ENCODE data around the gene MTX1. TPM values are rescaled to one million over a fixed set of nuclear protein-coding genes. Genes with fewer than 3 reads are reported as not detected.
A peak's percentile ranks its signal among the peaks of the same experiment; 100 is the strongest.

Gene MTX1
- total RNA-seq, 3 donors from 2014 or later (not counting 1 experiment from before 2014, with no cell fraction given), result 22.3 to 28.5 (median 27.9) TPM

- Mint-ChIP-seq H3K9me3 (no peaks in the 10 kb centered on the region), H3K36me3 (no peaks in the 10 kb centered on the region), H3K4me1 (peaks cover 15 to 33% of the 10 kb centered on the region in 2 donors), H3K4me3 (peak overlapping the region; percentile 35), H3K27me3 (ENCODE audit: low read depth in 2 of 2) (peaks cover 0 to 16% of the 10 kb centered on the region in 2 donors), H3K27ac (peak overlapping the region in 1 of 2 donors; percentile 97)
- H3K9me3 ChIP-seq (ENCODE audit: control insufficient read depth, insufficient read depth, low read length), result no peaks in the 10 kb centered on the region
- H3K4me3 ChIP-seq (ENCODE audit: low read length), result no peak overlapping the region
- intact Hi-C loops (cut with micrococcal nuclease), result no loop called here
- H3K36me3 ChIP-seq (ENCODE audit: control insufficient read depth, insufficient read depth, low read length), result no peaks in the 10 kb centered on the region
- no peak for TF ChIP-seq CTCF (IDR thresholded peaks at IDR 0.05)
- no peaks in the 10 kb centered on the region for H3K27me3 ChIP-seq (ENCODE audit: control insufficient read depth, insufficient read depth, low read length)
- no peak for DNase-seq
- H3K27ac ChIP-seq (ENCODE audit: low read length), result no peak overlapping the region
- WGBS (ENCODE audit: insufficient coverage), result 90% methylated on average over 5 of the region's 6 CpGs
- H3K4me1 ChIP-seq (ENCODE audit: control insufficient read depth, insufficient read depth, low read length), result peaks cover 30% of the 10 kb centered on the region
- no peak for ATAC-seq
These were observed 12.2 kb upstream of the MTX1 start for GRCh38 chr1:155196103-155196892.

- Histone ChIP-seq H3K36me3 (ENCODE audit: control insufficient read depth, insufficient read depth, low read length) (no peaks in the 10 kb centered on the region), H3K27ac (ENCODE audit: low read length) (no peak overlapping the region), H3K4me1 (ENCODE audit: control insufficient read depth, insufficient read depth, low read length) (peaks cover 29% of the 10 kb centered on the region), H3K27me3 (ENCODE audit: control insufficient read depth, insufficient read depth, low read length) (no peaks in the 10 kb centered on the region), H3K4me3 (ENCODE audit: low read length) (no peak overlapping the region), H3K9me3 (ENCODE audit: control insufficient read depth, insufficient read depth, low read length) (no peaks in the 10 kb centered on the region)
- H3K27me3 Mint-ChIP-seq (ENCODE audit: low read depth in 2 of 2), result peaks cover 0 to 16% of the 10 kb centered on the region in 2 donors
- DNase-seq, result no peak
- peak overlapping the region in 1 of 2 donors; percentile 97 for H3K27ac Mint-ChIP-seq
- ATAC-seq, result no peak
- peaks cover 15 to 31% of the 10 kb centered on the region in 2 donors for H3K4me1 Mint-ChIP-seq
- H3K4me3 Mint-ChIP-seq, result no peak overlapping the region
- no peak for TF ChIP-seq CTCF (IDR thresholded peaks at IDR 0.05)
- WGBS (ENCODE audit: insufficient coverage), result 94% methylated on average over 20 of the region's 20 CpGs
- intact Hi-C loops (cut with micrococcal nuclease), result no loop called here
- no peaks in the 10 kb centered on the region for H3K9me3 Mint-ChIP-seq
- no peaks in the 10 kb centered on the region for H3K36me3 Mint-ChIP-seq
These were observed 11.4 kb upstream of the MTX1 start for GRCh38 chr1:155196893-155197638.

GRCh38 chr1:155197901-155198546 lies 10.5 kb upstream of the MTX1 start:
- no peak for TF ChIP-seq CTCF (IDR thresholded peaks at IDR 0.05)
- H3K27me3 Mint-ChIP-seq (ENCODE audit: low read depth in 2 of 2), result peaks cover 0 to 16% of the 10 kb centered on the region in 2 donors
- Histone ChIP-seq H3K4me1 (ENCODE audit: control insufficient read depth, insufficient read depth, low read length) (peaks cover 19% of the 10 kb centered on the region), H3K4me3 (ENCODE audit: low read length) (no peak overlapping the region), H3K27ac (ENCODE audit: low read length) (no peak overlapping the region), H3K36me3 (ENCODE audit: control insufficient read depth, insufficient read depth, low read length) (no peaks in the 10 kb centered on the region), H3K27me3 (ENCODE audit: control insufficient read depth, insufficient read depth, low read length) (no peaks in the 10 kb centered on the region), H3K9me3 (ENCODE audit: control insufficient read depth, insufficient read depth, low read length) (no peaks in the 10 kb centered on the region)
- H3K27ac Mint-ChIP-seq, result no peak overlapping the region
- 95% methylated on average over 15 of the region's 15 CpGs for WGBS (ENCODE audit: insufficient coverage)
- peaks cover 15 to 22% of the 10 kb centered on the region in 2 donors for H3K4me1 Mint-ChIP-seq
- no peaks in the 10 kb centered on the region for H3K9me3 Mint-ChIP-seq
- intact Hi-C loops (cut with micrococcal nuclease), result no loop called here
- no peak for DNase-seq
- H3K36me3 Mint-ChIP-seq, result no peaks in the 10 kb centered on the region
- H3K4me3 Mint-ChIP-seq, result no peak overlapping the region
- no peak for ATAC-seq

Data from natural killer cell (primary cell).